Stimulated activated CD8-positive, alpha-beta memory T cell treated with anti-CD3 and anti-CD28 coated beads, Interleukin-12 subunit alpha, Interleukin-12 subunit beta, amount 100 ng/mL, for 4 hours (primary cell): ENCODE measurements around the gene NUP43.
"Not testable (repeated sequence)": the region's sequence is repeated elsewhere in the genome, so short reads cannot be mapped to it uniquely, and the experiment has no call there.

Experiments used
- DNase-seq: peaks from one replicate; pipeline ENCODE4 v3.0.0-alpha.2; 2020; ENCODE audit warnings: low read depth

The NUP43 gene

GRCh38 chr6:149691201-149691600 is 55.1 kb downstream of the NUP43 start:
- DNase-seq: no peak

GRCh38 chr6:149686230-149686629 is 60.1 kb downstream of the NUP43 start:
- DNase-seq: no peak

- no peak for DNase-seq
Observed at GRCh38 chr6:149683256-149683859, 63.0 kb downstream of the NUP43 start.

- not testable (repeated sequence) for DNase-seq
Observed at GRCh38 chr6:149681845-149682244, 64.5 kb downstream of the NUP43 start.

- no peak for DNase-seq
Observed at GRCh38 chr6:149681209-149681608, 65.1 kb downstream of the NUP43 start.

GRCh38 chr6:149680503-149680902 is 65.8 kb downstream of the NUP43 start:
- no peak for DNase-seq
